Osteoblast (primary cell): ENCODE data around the gene NOLC1. TPM values are rescaled to one million over a fixed set of nuclear protein-coding genes. Genes with fewer than 3 reads are reported as not detected.

Experiments used
- DNase-seq: peaks from one replicate; pipeline ENCODE4 v3.0.0; 2011; ENCODE audit warnings: low spot score, mixed read lengths; ENCODE audit not compliant: insufficient read length; ENCODE audit errors: missing footprints
- H2AFZ ChIP-seq: 2 replicates; pipeline ENCODE4 v1.6.0; 2011; ENCODE audit warnings: mild to moderate bottlenecking, low read length
- H3K27ac ChIP-seq: 2 replicates; pipeline ENCODE4 v1.5.1; 2011; ENCODE audit warnings: mild to moderate bottlenecking, low read depth, low read length, moderate library complexity
- H3K27me3 ChIP-seq: 2 replicates; pipeline ENCODE4 v1.6.0; 2012; ENCODE audit warnings: mild to moderate bottlenecking, control low read depth, inconsistent platforms, low read length, moderate library complexity; ENCODE audit not compliant: insufficient read depth
- H3K36me3 ChIP-seq: 2 replicates; pipeline ENCODE4 v1.5.1; 2011; ENCODE audit warnings: mild to moderate bottlenecking, low read length, control low read depth, moderate library complexity; ENCODE audit not compliant: insufficient read depth
- H3K4me1 ChIP-seq: 2 replicates; pipeline ENCODE4 v1.5.1; 2011; ENCODE audit warnings: mild to moderate bottlenecking, low read length, control low read depth, moderate library complexity; ENCODE audit not compliant: insufficient read depth
- H3K4me2 ChIP-seq: 2 replicates; pipeline ENCODE4 v1.6.0; 2011; ENCODE audit warnings: mild to moderate bottlenecking, low read length; ENCODE audit not compliant: insufficient read depth
- H3K4me3 ChIP-seq: fragments of 200-600 bp; sonication (generic); 3 replicates; pipeline ENCODE4 v1.5.1; 2012; ENCODE audit warnings: mild to moderate bottlenecking, low read length, inconsistent platforms; ENCODE audit not compliant: insufficient read depth
- H3K79me2 ChIP-seq: 2 replicates; pipeline ENCODE4 v1.6.0; 2012; ENCODE audit warnings: mild to moderate bottlenecking, low read length, control low read depth, inconsistent platforms; ENCODE audit not compliant: insufficient read depth
- H3K9me3 ChIP-seq: 2 replicates; pipeline ENCODE4 v1.5.1; 2011; ENCODE audit warnings: low read depth, low read length, control low read depth
- H4K20me1 ChIP-seq: 2 replicates; pipeline ENCODE4 v1.6.0; 2012; ENCODE audit warnings: mild to moderate bottlenecking, low read length, control low read depth; ENCODE audit not compliant: insufficient read depth
- CTCF ChIP-seq: IDR thresholded peaks from 2 replicates; pipeline ENCODE4 v1.5.1; 2011; ENCODE audit warnings: mild to moderate bottlenecking, low read depth, low read length, moderate library complexity; ENCODE audit errors: extremely low read depth
- total RNA-seq: library from RNA; depleted of rRNA; stranded (reverse); fragments of >200 nt; gene quantifications from 2 replicates; pipeline ENCODE4 v1.2.3, GENCODE V29; 2012

NOLC1 gene
- total RNA-seq, 1 donor, result 18.1 TPM

GRCh38 chr10:102196893-102197292 is 44.7 kb downstream of the NOLC1 start:
- Histone ChIP-seq H3K36me3 (no peaks in the 10 kb centered on the region), H3K9me3 (peaks cover 1% of the 10 kb centered on the region), H3K4me3 (no peak overlapping the region), H3K4me2 (no peak overlapping the region), H2AFZ (no peak overlapping the region), H3K27me3 (peaks cover under 1% of the 10 kb centered on the region), H4K20me1 (no peaks in the 10 kb centered on the region), H3K27ac (no peak overlapping the region), H3K79me2 (no peaks in the 10 kb centered on the region), H3K4me1 (no peaks in the 10 kb centered on the region)
- DNase-seq, result no peak
- no peak for TF ChIP-seq CTCF

GRCh38 chr10:102198027-102198426 is 45.8 kb downstream of the NOLC1 start:
- H3K79me2 ChIP-seq, result no peaks in the 10 kb centered on the region

GRCh38 chr10:102200751-102201640 is 48.8 kb downstream of the NOLC1 start:
- H3K79me2 ChIP-seq, result no peaks in the 10 kb centered on the region
- no peak overlapping the region for H2AFZ ChIP-seq
- no peak overlapping the region for H3K4me3 ChIP-seq
- no peaks in the 10 kb centered on the region for H3K4me1 ChIP-seq
- H3K4me2 ChIP-seq, result no peak overlapping the region
- H3K27me3 ChIP-seq, result peaks cover 9% of the 10 kb centered on the region
- no peaks in the 10 kb centered on the region for H3K36me3 ChIP-seq
- H4K20me1 ChIP-seq, result no peaks in the 10 kb centered on the region
- TF ChIP-seq CTCF, result no peak
- no peak for DNase-seq
- H3K9me3 ChIP-seq, result peaks cover 9% of the 10 kb centered on the region
- H3K27ac ChIP-seq, result no peak overlapping the region

More at GRCh38 chr10:102198027-102198426, 45.8 kb downstream of the NOLC1 start:
- no peaks in the 10 kb centered on the region for H3K4me1 ChIP-seq
- no peak overlapping the region for H3K4me2 ChIP-seq
- no peaks in the 10 kb centered on the region for H3K36me3 ChIP-seq
- H3K9me3 ChIP-seq, result no peaks in the 10 kb centered on the region
- no peak overlapping the region for H3K27ac ChIP-seq
- no peak overlapping the region for H2AFZ ChIP-seq
- H3K4me3 ChIP-seq, result no peak overlapping the region
- H3K27me3 ChIP-seq, result peaks cover 8% of the 10 kb centered on the region
- H4K20me1 ChIP-seq, result no peaks in the 10 kb centered on the region
- DNase-seq, result no peak
- TF ChIP-seq CTCF, result no peak

- H3K27me3 ChIP-seq, result peaks cover 9% of the 10 kb centered on the region
- no peaks in the 10 kb centered on the region for H3K79me2 ChIP-seq
- no peaks in the 10 kb centered on the region for H4K20me1 ChIP-seq
- no peaks in the 10 kb centered on the region for H3K4me1 ChIP-seq
- no peak overlapping the region for H3K4me3 ChIP-seq
- no peak for TF ChIP-seq CTCF
- no peak overlapping the region for H3K4me2 ChIP-seq
- no peak for DNase-seq
- no peak overlapping the region for H2AFZ ChIP-seq
- H3K9me3 ChIP-seq, result peaks cover 9% of the 10 kb centered on the region
- no peaks in the 10 kb centered on the region for H3K36me3 ChIP-seq
- H3K27ac ChIP-seq, result no peak overlapping the region
Measured at GRCh38 chr10:102202386-102202785, 50.2 kb downstream of the NOLC1 start.
